MV-4-11 (cell line): ENCODE data around the gene HES3.

Source experiments
- DNase-seq: peaks from one replicate; lab custom pipeline; 2025; lab: John Stamatoyannopoulos, UW

Gene HES3

GRCh38 chr1:6246497-6247467, 2.8 kb downstream of the HES3 start:
- peak; percentile 41 for DNase-seq

GRCh38 chr1:6247651-6248050, 3.7 kb downstream of the HES3 start:
- no peak for DNase-seq

GRCh38 chr1:6248161-6248776, 4.3 kb downstream of the HES3 start:
- no peak for DNase-seq

GRCh38 chr1:6248932-6249738, 5.2 kb downstream of the HES3 start:
- DNase-seq, result no peak

- DNase-seq, result no peak
Measured at GRCh38 chr1:6249739-6250689, 6.0 kb downstream of the HES3 start.

- DNase-seq, result no peak
Measured at GRCh38 chr1:6251233-6251632, 7.3 kb downstream of the HES3 start.

GRCh38 chr1:6251681-6252373, 7.8 kb downstream of the HES3 start:
- DNase-seq, result no peak

GRCh38 chr1:6252374-6252710, 8.4 kb downstream of the HES3 start:
- no peak for DNase-seq

- no peak for DNase-seq
Measured at GRCh38 chr1:6253380-6253779, 9.4 kb downstream of the HES3 start.

- no peak for DNase-seq
Measured at GRCh38 chr1:6254691-6255090, 10.7 kb downstream of the HES3 start.

- no peak for DNase-seq
Measured at GRCh38 chr1:6256645-6257044, 12.7 kb downstream of the HES3 start.

GRCh38 chr1:6257541-6258069, 13.6 kb downstream of the HES3 start:
- DNase-seq, result no peak

GRCh38 chr1:6258675-6259074, 14.7 kb downstream of the HES3 start:
- DNase-seq, result no peak

GRCh38 chr1:6259491-6260362, 15.7 kb downstream of the HES3 start:
- peak; percentile 85 for DNase-seq

GRCh38 chr1:6260433-6260934, 16.5 kb downstream of the HES3 start:
- no peak for DNase-seq

- no peak for DNase-seq
Measured at GRCh38 chr1:6260961-6261614, 17.1 kb downstream of the HES3 start, which contains the start of gene GPR153. TSS of gene GPR153 (minus strand) at chr1:6261098. CDS start at chr1:6254905, 6,193 bp downstream.

GRCh38 chr1:6261615-6261995, 17.6 kb downstream of the HES3 start:
- DNase-seq, result no peak

- DNase-seq, result no peak
Measured at GRCh38 chr1:6262555-6263420, 18.8 kb downstream of the HES3 start.
